ENCODE data around the gene GTF3C4. TPM values are rescaled to one million over a fixed set of nuclear protein-coding genes. Genes with fewer than 3 reads are reported as not detected.

GTF3C4 gene
- total RNA-seq, 2 donors from 2014 or later: 17.3 to 17.9 TPM

DNA sequence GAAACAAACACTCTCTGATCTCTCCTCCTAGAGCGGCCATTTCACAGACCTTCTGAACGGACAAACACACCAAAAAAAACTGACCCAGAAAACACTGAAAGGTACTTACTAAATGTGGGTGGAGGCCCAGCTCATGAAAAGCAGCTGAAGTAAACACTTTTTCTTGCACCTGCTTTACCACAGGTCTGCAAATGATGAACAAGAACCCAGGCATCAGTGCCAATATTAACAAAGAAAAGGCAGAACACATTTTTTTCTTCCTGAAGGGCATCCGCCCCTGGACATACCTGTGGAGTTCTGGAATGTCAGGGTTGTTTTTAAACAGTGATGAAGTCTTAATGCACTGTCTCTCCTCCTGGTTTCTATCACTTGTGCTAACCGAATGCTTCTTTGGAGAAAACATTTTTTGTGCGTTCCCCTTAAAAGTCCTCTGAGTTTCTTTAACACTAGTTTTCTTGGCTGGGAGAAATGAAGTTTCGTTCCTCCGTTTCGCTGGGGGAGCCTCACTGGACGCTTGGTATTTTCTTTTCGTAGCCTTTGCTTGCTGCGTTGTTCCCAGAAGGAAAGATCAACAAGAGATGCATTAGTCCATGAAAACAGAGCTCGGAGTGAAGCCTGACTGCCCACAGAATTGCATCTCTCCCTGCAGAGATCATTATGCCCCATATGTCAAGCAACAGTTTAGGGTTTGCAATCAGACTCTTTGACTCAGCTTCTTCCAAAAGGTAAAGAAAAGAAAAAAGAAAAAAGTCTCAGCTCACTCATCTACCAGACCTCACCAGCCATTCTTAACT lies 7.9 kb upstream of the GTF3C4 start:
- H3K4me1 Mint-ChIP-seq: peaks cover 7% of the 10 kb centered on the region
- no peak overlapping the region for H3K4me3 Mint-ChIP-seq
- no peaks in the 10 kb centered on the region for H3K27me3 Mint-ChIP-seq
- H3K9me3 ChIP-seq (ENCODE audit: control insufficient read depth, low read length, poor library complexity, severe bottlenecking): no peaks in the 10 kb centered on the region
- H3K36me3 Mint-ChIP-seq (ENCODE audit: low read depth): peaks cover 2% of the 10 kb centered on the region
- no peak for ATAC-seq
- no peak overlapping the region for H3K27ac Mint-ChIP-seq
- no peak for DNase-seq

GRCh38 chr9:132663117-132663516 lies 7.1 kb upstream of the GTF3C4 start:
- no peak overlapping the region for H3K4me3 Mint-ChIP-seq
- no peak for ATAC-seq
- H3K9me3 ChIP-seq (ENCODE audit: control insufficient read depth, low read length, poor library complexity, severe bottlenecking): no peaks in the 10 kb centered on the region

GRCh38 chr9:132663851-132664250 lies 6.4 kb upstream of the GTF3C4 start:
- ATAC-seq: no peak
- H3K4me3 Mint-ChIP-seq: no peak overlapping the region
- peaks cover 2% of the 10 kb centered on the region for H3K36me3 Mint-ChIP-seq (ENCODE audit: low read depth)
- no peaks in the 10 kb centered on the region for H3K27me3 Mint-ChIP-seq
- no peaks in the 10 kb centered on the region for H3K9me3 ChIP-seq (ENCODE audit: control insufficient read depth, low read length, poor library complexity, severe bottlenecking)
- DNase-seq: no peak
- H3K4me1 Mint-ChIP-seq: peaks cover 16% of the 10 kb centered on the region
- no peak overlapping the region for H3K27ac Mint-ChIP-seq

More at GRCh38 chr9:132663117-132663516, 7.1 kb upstream of the GTF3C4 start:
- H3K27ac Mint-ChIP-seq: no peak overlapping the region
- no peak for DNase-seq
- peaks cover 2% of the 10 kb centered on the region for H3K36me3 Mint-ChIP-seq (ENCODE audit: low read depth)
- H3K4me1 Mint-ChIP-seq: peaks cover 13% of the 10 kb centered on the region
- no peaks in the 10 kb centered on the region for H3K27me3 Mint-ChIP-seq

GRCh38 chr9:132669319-132669697 lies 956 bp upstream of the GTF3C4 start:
- Mint-ChIP-seq H3K27ac (peak overlapping the region; percentile 96), H3K36me3 (ENCODE audit: low read depth) (no peaks in the 10 kb centered on the region), H3K27me3 (no peaks in the 10 kb centered on the region), H3K4me3 (peak overlapping the region; percentile 95), H3K4me1 (peaks cover 45% of the 10 kb centered on the region)
- no peak for ATAC-seq
- DNase-seq: no peak
- H3K9me3 ChIP-seq (ENCODE audit: control insufficient read depth, low read length, poor library complexity, severe bottlenecking): no peaks in the 10 kb centered on the region

DNA sequence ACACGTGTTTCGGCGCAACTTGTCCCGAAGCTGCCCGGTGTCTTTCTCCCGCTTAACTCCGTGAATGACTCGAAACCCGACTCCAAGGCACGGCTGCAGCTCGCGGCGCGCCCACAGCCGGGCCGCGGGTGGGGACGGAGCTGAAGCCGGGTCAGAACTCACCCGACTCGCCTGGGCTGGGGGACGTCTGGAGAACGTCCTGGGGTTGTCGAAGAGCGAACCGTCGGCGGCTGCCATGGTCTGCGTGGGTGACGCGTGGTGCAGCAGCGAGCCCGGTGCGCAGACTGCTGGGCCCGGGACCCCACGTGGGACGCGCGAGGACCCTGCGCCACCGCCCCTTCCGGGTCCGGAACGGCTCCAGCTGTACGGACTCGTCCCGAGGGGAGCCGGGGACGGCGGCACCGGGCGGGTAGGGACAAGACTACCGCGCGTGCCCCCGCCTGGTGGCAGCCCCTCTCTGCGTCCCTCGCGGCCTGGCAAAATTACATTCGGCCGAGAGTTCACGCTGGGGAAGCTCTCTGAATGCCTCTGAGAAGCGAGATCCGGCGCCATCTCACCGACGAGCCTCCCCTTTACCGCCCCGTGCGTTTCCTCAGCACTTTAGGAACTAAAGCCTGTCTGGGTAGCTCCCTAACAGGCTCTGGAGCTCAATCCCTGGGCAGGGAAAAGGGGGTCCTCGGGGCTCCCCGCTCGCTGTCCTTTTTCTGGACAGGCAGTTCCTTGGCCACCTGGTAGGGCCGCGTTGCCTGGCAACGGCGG lies 387 bp upstream of the GTF3C4 start, which contains the start of gene DDX31:
Gene DDX31 (minus strand): TSS at position 286 of the 759 bp plus-strand sequence. CDS start 49 bp downstream, at position 237.
- Mint-ChIP-seq H3K27ac (peak within 1 kb of the TSS; percentile 96), H3K36me3 (ENCODE audit: low read depth) (no peaks in the 10 kb centered on the region), H3K4me3 (peak within 1 kb of the TSS; percentile 95), H3K4me1 (peaks cover 45% of the 10 kb centered on the region), H3K27me3 (no peaks in the 10 kb centered on the region)
- H3K9me3 ChIP-seq (ENCODE audit: control insufficient read depth, low read length, poor library complexity, severe bottlenecking): no peaks in the 10 kb centered on the region
- DNase-seq: peak; percentile 81 to 84 (median 83)
- ATAC-seq: peak; percentile 82

DNA sequence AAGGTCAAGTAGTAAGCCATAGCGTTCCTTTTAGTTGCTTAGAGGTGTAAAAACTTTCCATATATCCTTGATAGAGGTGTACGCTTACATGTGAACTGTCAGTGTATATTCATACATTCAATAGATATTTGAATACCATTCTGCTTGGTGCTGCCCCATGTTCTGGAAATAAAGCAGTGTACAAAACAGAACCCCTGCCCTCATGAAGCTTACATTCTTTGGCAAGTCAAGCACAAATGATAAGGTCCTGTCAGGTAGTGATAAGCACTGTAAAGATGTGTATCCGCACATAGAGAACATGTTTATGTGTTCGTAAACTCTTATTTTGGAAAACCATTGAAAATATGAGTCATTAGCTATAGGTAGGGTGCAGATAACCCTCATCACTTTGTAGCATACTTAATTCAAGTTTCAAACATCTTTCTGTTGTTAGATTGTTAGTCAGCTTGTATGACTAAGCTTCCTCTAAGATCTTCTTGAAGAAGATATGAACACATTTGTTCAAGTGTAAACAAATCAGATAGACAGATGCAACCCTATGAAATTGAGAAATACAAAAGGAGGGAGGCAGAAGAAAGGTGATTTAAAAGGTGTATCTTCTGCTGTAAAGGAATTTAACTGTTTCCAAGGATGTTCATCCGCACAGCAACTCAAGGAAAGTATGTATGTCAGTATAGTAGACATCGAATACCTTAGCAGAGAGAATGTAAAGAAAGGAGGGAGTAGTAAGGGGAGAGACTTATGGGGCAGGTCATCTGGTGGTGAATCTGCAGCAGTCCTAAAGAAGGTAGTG lies 1.6 kb downstream of the GTF3C4 start:
- Mint-ChIP-seq H3K27ac (peak overlapping the region; percentile 96), H3K4me3 (peak overlapping the region; percentile 95), H3K4me1 (peaks cover 42% of the 10 kb centered on the region), H3K36me3 (ENCODE audit: low read depth) (no peaks in the 10 kb centered on the region), H3K27me3 (no peaks in the 10 kb centered on the region)
- no peaks in the 10 kb centered on the region for H3K9me3 ChIP-seq (ENCODE audit: control insufficient read depth, low read length, poor library complexity, severe bottlenecking)
- DNase-seq: no peak
- ATAC-seq: no peak

DNA sequence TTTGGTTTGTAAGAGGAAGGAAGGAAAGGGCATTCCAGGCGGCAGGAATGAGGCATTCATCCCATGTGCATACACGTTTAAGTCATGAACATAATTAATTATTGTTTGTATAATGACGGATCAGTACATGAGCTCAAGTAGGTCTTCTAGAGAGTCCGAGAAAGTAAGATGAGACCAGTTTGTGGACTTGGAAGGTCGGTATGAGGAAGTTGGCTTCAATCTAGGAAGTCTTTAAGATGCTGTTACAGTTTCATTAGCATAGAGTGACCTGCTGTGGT lies 2.1 kb downstream of the GTF3C4 start:
- Mint-ChIP-seq H3K4me1 (peaks cover 42% of the 10 kb centered on the region), H3K4me3 (peak overlapping the region; percentile 95), H3K27me3 (no peaks in the 10 kb centered on the region), H3K36me3 (ENCODE audit: low read depth) (no peaks in the 10 kb centered on the region), H3K27ac (peak overlapping the region; percentile 96)
- no peaks in the 10 kb centered on the region for H3K9me3 ChIP-seq (ENCODE audit: control insufficient read depth, low read length, poor library complexity, severe bottlenecking)
- ATAC-seq (no peak), DNase-seq (no peak)

DNA sequence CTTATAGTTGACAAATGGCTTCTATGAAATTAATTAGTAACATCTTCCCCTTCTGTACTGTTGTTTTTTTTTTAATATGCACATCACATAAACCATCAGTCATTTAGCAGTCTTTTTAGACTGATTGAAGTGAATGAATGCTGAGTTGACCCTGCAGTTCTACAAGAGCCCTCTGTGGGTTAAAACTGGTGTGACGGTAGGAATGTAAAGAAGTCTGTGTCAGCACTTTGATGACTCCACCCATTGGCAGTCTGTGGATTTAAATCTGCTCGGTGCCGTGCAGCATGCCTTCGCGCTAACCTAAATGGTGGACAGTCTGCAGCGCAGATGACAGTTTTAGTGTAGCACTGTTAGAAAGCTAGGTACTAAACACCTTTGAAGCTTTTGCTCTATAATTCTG lies 3.1 kb downstream of the GTF3C4 start:
- H3K27me3 Mint-ChIP-seq: no peaks in the 10 kb centered on the region
- peak overlapping the region; percentile 7 for H3K4me3 Mint-ChIP-seq
- DNase-seq: no peak
- peak overlapping the region; percentile 32 for H3K27ac Mint-ChIP-seq
- no peaks in the 10 kb centered on the region for H3K9me3 ChIP-seq (ENCODE audit: control insufficient read depth, low read length, poor library complexity, severe bottlenecking)
- H3K4me1 Mint-ChIP-seq: peaks cover 35% of the 10 kb centered on the region
- no peaks in the 10 kb centered on the region for H3K36me3 Mint-ChIP-seq (ENCODE audit: low read depth)
- no peak for ATAC-seq

DNA sequence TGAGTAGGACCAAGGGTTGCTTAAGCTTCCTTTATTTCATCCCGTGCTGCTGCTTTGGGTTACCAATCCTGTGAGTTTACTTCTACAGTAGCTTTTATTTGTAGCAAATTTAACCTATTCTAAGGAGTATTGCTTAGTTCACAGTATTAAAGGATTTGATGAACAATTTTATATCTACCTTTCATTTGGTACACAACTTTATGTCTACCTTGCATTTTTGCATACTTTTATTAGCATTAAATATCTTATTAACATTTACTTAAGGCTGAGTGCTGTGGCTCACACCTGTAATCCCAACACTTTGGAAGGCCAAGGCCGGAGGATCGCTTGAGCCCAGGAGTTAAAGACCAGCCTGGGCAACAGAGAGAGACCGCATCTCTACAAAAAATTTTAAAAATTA lies 4.2 kb downstream of the GTF3C4 start:
- peaks cover 36% of the 10 kb centered on the region for H3K4me1 Mint-ChIP-seq
- H3K4me3 Mint-ChIP-seq: no peak overlapping the region
- ATAC-seq (no peak), DNase-seq (no peak)
- no peaks in the 10 kb centered on the region for H3K9me3 ChIP-seq (ENCODE audit: control insufficient read depth, low read length, poor library complexity, severe bottlenecking)
- H3K27me3 Mint-ChIP-seq: no peaks in the 10 kb centered on the region
- H3K27ac Mint-ChIP-seq: no peak overlapping the region
- peaks cover 2% of the 10 kb centered on the region for H3K36me3 Mint-ChIP-seq (ENCODE audit: low read depth)

GRCh38 chr9:132677976-132678375 lies 7.7 kb downstream of the GTF3C4 start:
- no peak for DNase-seq
- H3K9me3 ChIP-seq (ENCODE audit: control insufficient read depth, low read length, poor library complexity, severe bottlenecking): no peaks in the 10 kb centered on the region
- Mint-ChIP-seq H3K27me3 (no peaks in the 10 kb centered on the region), H3K4me3 (no peak overlapping the region), H3K27ac (no peak overlapping the region), H3K36me3 (ENCODE audit: low read depth) (peaks cover 2% of the 10 kb centered on the region), H3K4me1 (peaks cover 22% of the 10 kb centered on the region)
- no peak for ATAC-seq

DNA sequence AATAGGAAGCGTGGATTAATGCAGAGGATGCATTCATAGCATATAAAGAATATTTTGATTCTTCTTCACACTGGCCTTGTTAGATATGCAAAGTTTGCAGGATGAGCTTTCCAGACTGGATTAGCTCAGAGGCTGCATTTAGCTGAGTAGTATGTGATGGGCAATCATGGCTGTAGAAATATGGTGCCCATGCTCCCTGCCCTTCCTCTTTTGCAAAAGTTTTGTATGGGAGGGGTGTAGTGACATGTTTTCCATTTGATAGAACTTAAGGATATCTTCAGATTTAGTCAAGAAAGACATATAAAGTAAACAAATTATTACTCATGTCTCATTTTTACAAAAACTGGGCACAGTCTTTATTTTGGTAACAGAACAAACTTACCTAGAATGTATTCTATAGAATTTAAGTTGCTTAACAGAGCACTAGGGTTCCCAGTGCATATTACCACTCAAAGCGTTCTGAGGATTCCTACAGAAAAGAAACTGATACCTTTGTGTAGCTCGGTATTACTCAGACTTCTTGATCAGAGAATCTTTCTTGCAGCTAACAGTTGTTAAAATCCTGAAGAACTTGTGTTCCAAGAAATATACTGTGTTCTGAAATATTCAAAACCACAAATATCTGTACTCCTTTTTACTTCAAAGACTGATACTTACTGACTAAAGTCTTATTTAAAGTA lies 9.8 kb downstream of the GTF3C4 start:
- Mint-ChIP-seq H3K36me3 (ENCODE audit: low read depth) (peaks cover 10% of the 10 kb centered on the region), H3K27ac (no peak overlapping the region), H3K27me3 (no peaks in the 10 kb centered on the region), H3K4me3 (no peak overlapping the region), H3K4me1 (peaks cover 20% of the 10 kb centered on the region)
- H3K9me3 ChIP-seq (ENCODE audit: control insufficient read depth, low read length, poor library complexity, severe bottlenecking): no peaks in the 10 kb centered on the region
- DNase-seq (no peak), ATAC-seq (no peak)

- ATAC-seq (no peak), DNase-seq (no peak)
- Mint-ChIP-seq H3K4me3 (no peak overlapping the region), H3K4me1 (peaks cover 23% of the 10 kb centered on the region), H3K27ac (peak overlapping the region; percentile 45), H3K27me3 (no peaks in the 10 kb centered on the region), H3K36me3 (ENCODE audit: low read depth) (peaks cover 13% of the 10 kb centered on the region)
- H3K9me3 ChIP-seq (ENCODE audit: control insufficient read depth, low read length, poor library complexity, severe bottlenecking): no peaks in the 10 kb centered on the region
These were observed 11.3 kb downstream of the GTF3C4 start for GRCh38 chr9:132681561-132681960.

DNA sequence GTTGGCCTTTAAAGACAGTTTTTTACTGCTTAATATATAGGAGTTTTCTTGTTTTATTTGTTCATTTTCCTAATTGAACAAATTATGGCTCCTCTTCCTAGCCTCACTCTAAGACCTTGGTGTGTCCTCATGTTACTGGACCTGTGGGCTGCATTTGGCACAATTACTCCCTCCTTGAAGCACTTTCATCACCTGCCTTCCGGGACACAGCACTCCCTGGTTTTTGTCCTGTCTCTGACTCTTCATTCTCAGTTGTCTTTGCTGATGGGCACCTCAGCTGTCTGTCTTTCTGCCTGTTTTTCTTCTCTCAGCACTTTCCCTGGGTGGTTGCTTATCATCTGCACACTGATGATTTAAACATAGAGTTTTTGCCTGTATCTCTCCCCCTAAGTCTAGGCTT lies 13.6 kb downstream of the GTF3C4 start:
- DNase-seq: no peak
- peaks cover 13% of the 10 kb centered on the region for H3K36me3 Mint-ChIP-seq (ENCODE audit: low read depth)
- H3K9me3 ChIP-seq (ENCODE audit: control insufficient read depth, low read length, poor library complexity, severe bottlenecking): no peaks in the 10 kb centered on the region
- no peaks in the 10 kb centered on the region for H3K27me3 Mint-ChIP-seq
- ATAC-seq: no peak
- no peak overlapping the region for H3K4me3 Mint-ChIP-seq
- peaks cover 18% of the 10 kb centered on the region for H3K4me1 Mint-ChIP-seq
- peak overlapping the region; percentile 16 for H3K27ac Mint-ChIP-seq

All from T-helper 17 cell (primary cell).